Measurements from ENCODE around the gene MEF2C. TPM values are rescaled to one million over a fixed set of nuclear protein-coding genes. Genes with fewer than 3 reads are reported as not detected.

The MEF2C gene
- total RNA-seq, 2 experiments from 2014 or later = 0.60 to 0.87 TPM

- H3K9me3 ChIP-seq (ENCODE audit: control insufficient read depth in 1 of 2, insufficient read depth in 1 of 2, low read length in 2 of 2) = peaks cover 0 to 48% of the 10 kb centered on the region in 2 experiments
- peaks cover 25% of the 10 kb centered on the region for H3K4me1 Mint-ChIP-seq (ENCODE audit: low read depth)
- DNase-seq (peak; percentile 53 to 87 (median 67)), ATAC-seq (ENCODE audit: poor library complexity) (peak; percentile 85)
- intact Hi-C loops (cut with DNase I, micrococcal nuclease) = loop anchor here (1.0 to 5.0 kb wide), 2 partner anchors 538 to 899 kb away; no protein-coding TSS in a partner anchor
- ChIA-PET CTCF (interaction anchor here (0.7 to 3.3 kb wide), 4 partner anchors 9 to 900 kb away, joined by 3 to 18 read pairs (median 6); no protein-coding TSS in a partner anchor), POLR2A (interaction anchor here (1.0 to 1.5 kb wide), 2 partner anchors 10 to 15 kb away, joined by 4 to 5 read pairs; no protein-coding TSS in a partner anchor)
- peaks cover 40% of the 10 kb centered on the region for H3K4me1 ChIP-seq (ENCODE audit: insufficient read depth, low read length)
- TF ChIP-seq CTCF (IDR thresholded peaks at IDR 0.05) = peak; percentile 93
- no peak overlapping the region for H3K27ac ChIP-seq (ENCODE audit: low read depth in 1 of 2, low read length in 2 of 2)
- peaks cover 83 to 96% of the 10 kb centered on the region in 2 experiments for H3K27me3 ChIP-seq (ENCODE audit: control insufficient read depth in 1 of 2, insufficient read depth in 2 of 2, low read length in 2 of 2)
- no peak overlapping the region for H3K27ac Mint-ChIP-seq
- H3K9me3 Mint-ChIP-seq = no peaks in the 10 kb centered on the region
- peak overlapping the region; percentile 44 for H3K4me3 Mint-ChIP-seq
- peak overlapping the region; percentile 40 for H3K4me3 ChIP-seq (ENCODE audit: low read length)
- no peaks in the 10 kb centered on the region for H3K36me3 ChIP-seq (ENCODE audit: insufficient read depth, low read length)
- H3K27me3 Mint-ChIP-seq = peaks cover 91% of the 10 kb centered on the region
- H3K36me3 Mint-ChIP-seq (ENCODE audit: low read depth) = no peaks in the 10 kb centered on the region
Measured at GRCh38 chr5:88680253-88681132, 202.5 kb downstream of the MEF2C start.

DNA sequence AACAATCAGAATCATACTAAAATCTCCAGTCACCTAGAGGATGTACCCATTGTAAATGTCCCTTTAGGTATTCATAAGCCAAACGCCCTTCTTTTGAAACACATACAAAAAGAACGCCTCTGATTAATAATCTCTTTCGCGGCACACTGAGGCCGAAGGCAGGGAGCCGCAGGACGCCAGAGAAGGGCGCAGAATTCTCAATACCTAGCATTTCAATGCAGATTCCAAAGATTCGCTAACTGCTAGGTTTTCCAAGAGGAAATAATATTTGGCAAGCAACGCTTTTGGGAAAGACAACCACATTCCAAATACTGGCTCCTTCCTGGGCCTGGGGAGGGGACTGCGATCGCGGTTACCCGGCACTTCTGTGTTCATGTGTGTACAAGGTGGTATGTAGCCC lies 203.3 kb downstream of the MEF2C start:
- peaks cover 83 to 96% of the 10 kb centered on the region in 2 experiments for H3K27me3 ChIP-seq (ENCODE audit: control insufficient read depth in 1 of 2, insufficient read depth in 2 of 2, low read length in 2 of 2)
- peaks cover 0 to 48% of the 10 kb centered on the region in 2 experiments for H3K9me3 ChIP-seq (ENCODE audit: control insufficient read depth in 1 of 2, insufficient read depth in 1 of 2, low read length in 2 of 2)
- ChIA-PET CTCF (interaction anchor here (0.7 to 3.3 kb wide), 3 partner anchors 10 to 899 kb away, joined by 3 to 18 read pairs (median 5); no protein-coding TSS in a partner anchor), POLR2A (no interaction called here)
- H3K4me3 Mint-ChIP-seq = no peak overlapping the region
- no peak overlapping the region for H3K4me3 ChIP-seq (ENCODE audit: low read length)
- H3K36me3 ChIP-seq (ENCODE audit: insufficient read depth, low read length) = no peaks in the 10 kb centered on the region
- no peaks in the 10 kb centered on the region for H3K36me3 Mint-ChIP-seq (ENCODE audit: low read depth)
- H3K27ac Mint-ChIP-seq = peak overlapping the region; percentile 2
- H3K4me1 Mint-ChIP-seq (ENCODE audit: low read depth) = peaks cover 31% of the 10 kb centered on the region
- intact Hi-C loops (cut with DNase I, micrococcal nuclease) = loop anchor here (1.0 to 5.0 kb wide), 2 partner anchors 537 to 898 kb away; no protein-coding TSS in a partner anchor
- no peaks in the 10 kb centered on the region for H3K9me3 Mint-ChIP-seq
- H3K4me1 ChIP-seq (ENCODE audit: insufficient read depth, low read length) = peaks cover 43% of the 10 kb centered on the region
- ATAC-seq (ENCODE audit: poor library complexity) (no peak), DNase-seq (no peak)
- no peak for TF ChIP-seq CTCF (IDR thresholded peaks at IDR 0.05)
- no peak overlapping the region for H3K27ac ChIP-seq (ENCODE audit: low read depth in 1 of 2, low read length in 2 of 2)
- H3K27me3 Mint-ChIP-seq = peaks cover 91% of the 10 kb centered on the region

DNA sequence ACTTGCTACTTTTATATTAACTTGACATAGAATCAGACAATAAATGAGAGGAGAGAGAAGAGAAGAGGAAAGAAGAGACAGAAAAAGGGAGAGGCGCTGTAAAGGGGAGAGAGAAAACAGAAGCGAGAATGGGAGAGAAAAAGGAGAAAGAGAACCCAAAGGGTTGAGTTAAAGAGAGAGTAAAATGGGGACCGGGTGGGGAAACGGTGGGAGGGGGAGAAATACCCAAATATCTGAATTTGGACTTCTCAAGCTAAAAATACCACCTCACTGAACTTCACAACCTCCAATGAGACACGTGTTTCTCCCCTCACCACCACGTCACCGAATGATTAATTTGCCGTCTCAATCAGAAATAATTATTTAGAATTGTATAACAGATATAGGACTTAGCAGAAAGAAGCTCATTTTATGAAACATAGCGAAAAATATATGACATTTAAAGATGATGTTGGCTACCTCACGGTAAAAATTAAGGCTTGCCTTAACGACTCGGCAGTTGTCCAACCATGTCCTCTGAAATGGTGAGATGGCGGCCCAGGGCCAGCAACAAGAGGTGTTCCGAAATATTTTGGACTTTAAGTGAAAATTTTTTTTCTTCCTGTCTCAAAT lies 204.1 kb downstream of the MEF2C start:
- Mint-ChIP-seq H3K9me3 (no peaks in the 10 kb centered on the region), H3K36me3 (ENCODE audit: low read depth) (no peaks in the 10 kb centered on the region), H3K4me3 (no peak overlapping the region), H3K27me3 (peaks cover 89% of the 10 kb centered on the region), H3K27ac (no peak overlapping the region), H3K4me1 (ENCODE audit: low read depth) (peaks cover 29% of the 10 kb centered on the region)
- Histone ChIP-seq H3K36me3 (ENCODE audit: insufficient read depth, low read length) (no peaks in the 10 kb centered on the region), H3K4me3 (ENCODE audit: low read length) (no peak overlapping the region), H3K4me1 (ENCODE audit: insufficient read depth, low read length) (peaks cover 43% of the 10 kb centered on the region), H3K27me3 (ENCODE audit: control insufficient read depth in 1 of 2, insufficient read depth in 2 of 2, low read length in 2 of 2) (peaks cover 83 to 96% of the 10 kb centered on the region in 2 experiments), H3K27ac (ENCODE audit: low read depth in 1 of 2, low read length in 2 of 2) (no peak overlapping the region), H3K9me3 (ENCODE audit: control insufficient read depth in 1 of 2, insufficient read depth in 1 of 2, low read length in 2 of 2) (peaks cover 0 to 48% of the 10 kb centered on the region in 2 experiments)
- ATAC-seq (ENCODE audit: poor library complexity) = no peak
- ChIA-PET CTCF (no interaction called here), POLR2A (no interaction called here)
- DNase-seq = no peak
- no peak for TF ChIP-seq CTCF (IDR thresholded peaks at IDR 0.05)
- intact Hi-C loops (cut with DNase I, micrococcal nuclease) = loop anchor here in 1 of 2 experiments (5.0 kb wide), 1 partner anchor 537 kb away; no protein-coding TSS in a partner anchor
